B cell (primary cell): ENCODE measurements around the gene LCE6A. TPM values are rescaled to one million over a fixed set of nuclear protein-coding genes. Genes with fewer than 3 reads are reported as not detected.

ENCODE experiments used
- ATAC-seq: fragments of 200-7000 bp; cut with Tn5 transposase; one replicate; pipeline ENCODE4 v1.10.0; 2021; ENCODE audit warnings: low read depth, mild to moderate bottlenecking, moderate number of reproducible peaks, moderate library complexity
- CTCF ChIA-PET: fragments of 350-600 bp; sonication (Branson Sonifier 250); formaldehyde crosslinking; loops from one replicate; lab custom pipeline; 2021; ENCODE audit warnings: antibody characterized with exemption, inconsistent platforms; lab: Charles Lee
- POLR2A ChIA-PET: fragments of 350-600 bp; sonication (Branson Sonifier 250); formaldehyde crosslinking; loops from one replicate; lab custom pipeline; 2021; ENCODE audit warnings: antibody characterized with exemption; lab: Charles Lee
- DNase-seq: peaks from one replicate; pipeline ENCODE4 v3.0.0; 2013
- H2AFZ ChIP-seq: 2 replicates; pipeline ENCODE4 v1.6.1; 2012; ENCODE audit warnings: mild to moderate bottlenecking, low read depth, low read length; ENCODE audit not compliant: insufficient read depth, poor library complexity, severe bottlenecking
- H3K27ac ChIP-seq, 2 donors: 1 replicate in 1 of 2; 2 replicates in 1 of 2; pipeline ENCODE4 v1.5.1; 2012 to 2013; ENCODE audit warnings: low read length in 2 of 2, mild to moderate bottlenecking in 2 of 2, moderate library complexity in 1 of 2
- H3K27me3 ChIP-seq, 4 experiments: fragments of 200-600 bp in 1 of 4; sonication (generic) in 1 of 4; replicated peaks in 1 of 4; 1 replicate in 2 of 4; 2 replicates in 2 of 4; pipeline versions ENCODE4 v1.6.1 to v1.7.0; 2013 to 2016; ENCODE audit warnings: low read length in 3 of 4, mild to moderate bottlenecking in 2 of 4, mixed read lengths in 1 of 4, moderate library complexity in 1 of 4; ENCODE audit not compliant: insufficient read depth in 4 of 4, control insufficient read depth in 3 of 4; ENCODE audit errors: control extremely low read depth in 1 of 4
- H3K36me3 ChIP-seq, 2 experiments: replicated peaks in 1 of 2; 1 replicate in 1 of 2; 2 replicates in 1 of 2; pipeline versions ENCODE4 v1.6.1 to v1.7.1; 2013; ENCODE audit warnings: low read length in 1 of 2; ENCODE audit not compliant: insufficient read depth in 2 of 2, control insufficient read depth in 1 of 2; ENCODE audit errors: control extremely low read depth in 1 of 2, extremely low read depth in 1 of 2
- H3K4me1 ChIP-seq, 2 donors: fragments of 200-600 bp in 1 of 2; sonication (generic) in 1 of 2; 1 replicate in 1 of 2; 2 replicates in 1 of 2; pipeline versions ENCODE4 v1.5.1 to v1.6.1; 2013 to 2017; ENCODE audit warnings: low read length in 2 of 2; ENCODE audit not compliant: control insufficient read depth in 2 of 2, insufficient read depth in 2 of 2
- H3K4me2 ChIP-seq: replicated peaks from 2 replicates; pipeline ENCODE3; 2012; ENCODE audit warnings: mild to moderate bottlenecking, low read depth, low read length; ENCODE audit not compliant: poor library complexity, severe bottlenecking
- H3K4me3 ChIP-seq, 5 experiments: fragments of 200-600 bp in 1 of 5; sonication (generic) in 1 of 5; 1 replicate in 3 of 5; 2 replicates in 2 of 5; pipeline versions ENCODE4 v1.5.1 to v1.7.0; 2011 to 2016; ENCODE audit warnings: low read length in 4 of 5, mild to moderate bottlenecking in 4 of 5, low read depth in 2 of 5, control low read depth in 1 of 5, moderate library complexity in 1 of 5; ENCODE audit not compliant: insufficient read depth in 1 of 5; ENCODE audit errors: control extremely low read depth in 1 of 5, extremely low read depth in 1 of 5
- H3K79me2 ChIP-seq: fragments of 200-600 bp; sonication (generic); one replicate; pipeline ENCODE4 v1.6.0; 2016; ENCODE audit warnings: low read length; ENCODE audit not compliant: control insufficient read depth, insufficient read depth
- H3K9ac ChIP-seq: fragments of 200-600 bp; sonication (generic); 2 replicates; pipeline ENCODE4 v1.6.1; 2017; ENCODE audit warnings: mild to moderate bottlenecking, low read length, moderate library complexity
- H3K9me3 ChIP-seq, 3 donors: one replicate each; pipeline versions ENCODE4 v1.6.1 to v1.7.1; 2013; ENCODE audit warnings: low read length in 2 of 3; ENCODE audit not compliant: control insufficient read depth in 2 of 3, insufficient read depth in 1 of 3; ENCODE audit errors: control extremely low read depth in 1 of 3
- H4K20me1 ChIP-seq: 2 replicates; pipeline ENCODE4 v1.6.0; 2012; ENCODE audit warnings: mild to moderate bottlenecking, low read length; ENCODE audit not compliant: insufficient read depth, control insufficient read depth, poor library complexity, severe bottlenecking
- H3K27ac Mint-ChIP-seq: one replicate; pipeline ENCODE4 v1.8.0; 2021; ENCODE audit warnings: mixed read lengths
- H3K27me3 Mint-ChIP-seq: one replicate; pipeline ENCODE4 v1.8.0; 2021; ENCODE audit warnings: mixed read lengths
- H3K4me1 Mint-ChIP-seq: one replicate; pipeline ENCODE4 v1.8.0; 2021; ENCODE audit warnings: mixed read lengths
- H3K4me3 Mint-ChIP-seq: one replicate; pipeline ENCODE4 v1.8.0; 2021; ENCODE audit warnings: mixed read lengths
- H3K9me3 Mint-ChIP-seq: one replicate; pipeline ENCODE4 v1.8.0; 2022; ENCODE audit warnings: mixed read lengths; ENCODE audit not compliant: insufficient read depth
- CTCF ChIP-seq: fragments of 200-600 bp; IDR thresholded peaks from one replicate; pipeline ENCODE4 v1.8.0; 2022; ENCODE audit warnings: antibody characterized with exemption, mild to moderate bottlenecking
- EZH2 ChIP-seq: IDR thresholded peaks from 2 replicates; pipeline ENCODE4 v1.6.1; 2012; ENCODE audit warnings: borderline replicate concordance, low read depth, mild to moderate bottlenecking, moderate library complexity, low read length; ENCODE audit not compliant: insufficient read depth, poor library complexity, severe bottlenecking
- WGBS: methylation state at CpG from one replicate; pipeline ENCODE4 v1.1.5; 2013; ENCODE audit warnings: missing lambda C conversion rate; ENCODE audit not compliant: insufficient coverage; 5-methylcytosine and 5-hydroxymethylcytosine counted together
- intact Hi-C: fragments of 100-400 bp; cut with micrococcal nuclease; formaldehyde crosslinking; loops from one replicate; pipeline ENCODE4 v1.10.0; 2022
- polyA plus RNA-seq: library from polyadenylated mRNA; depleted of rRNA; stranded (reverse); fragments of >200 nt; gene quantifications from 2 replicates; pipeline ENCODE4 v1.2.3, GENCODE V29; 2012
- total RNA-seq, 2 donors: library from RNA; stranded (reverse); fragments of 120-200 nt in 1 of 2; gene quantifications; 1 replicate in 1 of 2; 2 replicates in 1 of 2; pipeline versions ENCODE4 v1.2.3 to v1.2.4, GENCODE V29; 2013 to 2022

LCE6A gene
- total and polyA plus RNA-seq, 2 donors (not counting 1 experiment from before 2014, with no cell fraction given), result not detected

GRCh38 chr1:152823294-152823693 lies 19.4 kb upstream of the LCE6A start:
- H3K79me2 ChIP-seq, result no peaks in the 10 kb centered on the region
- H3K4me3 ChIP-seq, result no peak overlapping the region
- H3K9ac ChIP-seq, result no peak overlapping the region
- ATAC-seq, result no peak
- CTCF ChIA-PET, result no interaction called here
- peaks cover 6% of the 10 kb centered on the region for H3K4me1 Mint-ChIP-seq
- H3K4me2 ChIP-seq, result no peak overlapping the region
- no peak overlapping the region for H3K27ac ChIP-seq
- H3K36me3 ChIP-seq, result no peaks in the 10 kb centered on the region
- no peak overlapping the region for H3K4me3 Mint-ChIP-seq
- no peaks in the 10 kb centered on the region for H3K9me3 Mint-ChIP-seq
- no peak overlapping the region for H3K27ac Mint-ChIP-seq
- TF ChIP-seq EZH2 (no peak), CTCF (no peak)
- DNase-seq, result no peak
- POLR2A ChIA-PET, result no interaction called here
- no peaks in the 10 kb centered on the region for H3K9me3 ChIP-seq
- WGBS, result no CpG with 5 or more reads among the region's 5 CpGs
- no peaks in the 10 kb centered on the region for H4K20me1 ChIP-seq
- H3K27me3 Mint-ChIP-seq, result peaks cover 26% of the 10 kb centered on the region
- peaks cover 0 to 8% (median 5%) of the 10 kb centered on the region in 4 experiments for H3K27me3 ChIP-seq
- H2AFZ ChIP-seq, result no peak overlapping the region
- intact Hi-C loops, result no loop called here
- peaks cover 4% of the 10 kb centered on the region in 2 donors for H3K4me1 ChIP-seq

- Mint-ChIP-seq H3K9me3 (no peaks in the 10 kb centered on the region), H3K4me1 (peaks cover 6% of the 10 kb centered on the region), H3K27me3 (peaks cover 35% of the 10 kb centered on the region), H3K27ac (no peak overlapping the region), H3K4me3 (no peak overlapping the region)
- POLR2A ChIA-PET, result no interaction called here
- peaks cover 4% of the 10 kb centered on the region in 2 donors for H3K4me1 ChIP-seq
- TF ChIP-seq EZH2 (no peak), CTCF (no peak)
- no peak overlapping the region for H3K9ac ChIP-seq
- peaks cover 0 to 12% (median 5%) of the 10 kb centered on the region in 4 experiments for H3K27me3 ChIP-seq
- no peaks in the 10 kb centered on the region for H3K36me3 ChIP-seq
- no peaks in the 10 kb centered on the region for H3K9me3 ChIP-seq
- no peak overlapping the region for H3K27ac ChIP-seq
- H3K4me3 ChIP-seq, result no peak overlapping the region
- CTCF ChIA-PET, result no interaction called here
- no peaks in the 10 kb centered on the region for H3K79me2 ChIP-seq
- H4K20me1 ChIP-seq, result no peaks in the 10 kb centered on the region
- ATAC-seq, result no peak
- H3K4me2 ChIP-seq, result no peak overlapping the region
- no peak for DNase-seq
- intact Hi-C loops, result no loop called here
- H2AFZ ChIP-seq, result no peak overlapping the region
Observed at GRCh38 chr1:152824964-152825363, 17.7 kb upstream of the LCE6A start.
